HepG2 (cell line): ENCODE data around the gene TGM1. TPM values are rescaled to one million over a fixed set of nuclear protein-coding genes. Genes with fewer than 3 reads are reported as not detected.

ENCODE experiments used
- KMT2A ChIP-seq: sonication (generic); formaldehyde crosslinking; IDR thresholded peaks from 2 replicates; pipeline ENCODE4 v1.4.0; 2020; ENCODE audit warnings: missing genetic modification reagents
- NR2C2 ChIP-seq: sonication (generic); formaldehyde crosslinking; IDR thresholded peaks from 2 replicates; pipeline ENCODE4 v1.4.0; 2020; ENCODE audit warnings: missing genetic modification reagents, mild to moderate bottlenecking, moderate library complexity, borderline replicate concordance
- POLR2A ChIP-seq, 2 experiments: IDR thresholded peaks; 2 replicates each; pipeline ENCODE4 v1.6.1; 2011; ENCODE audit warnings: low read depth in 2 of 2, low read length in 2 of 2, mild to moderate bottlenecking in 1 of 2, moderate library complexity in 1 of 2; ENCODE audit not compliant: insufficient read depth in 1 of 2
- RAD51 ChIP-seq: fragments of 450-650 bp; IDR thresholded peaks from 2 replicates; pipeline ENCODE4 v1.6.1; 2016; ENCODE audit warnings: borderline replicate concordance
- SMAD3 ChIP-seq: sonication (generic); formaldehyde crosslinking; IDR thresholded peaks from 2 replicates; pipeline ENCODE4 v1.4.0; 2020; ENCODE audit warnings: missing genetic modification reagents
- SNAPC2 ChIP-seq: sonication (generic); formaldehyde crosslinking; IDR thresholded peaks from 2 replicates; pipeline ENCODE4 v1.8.1; 2022; ENCODE audit warnings: mild to moderate bottlenecking, missing genetic modification reagents
- TBL1XR1 ChIP-seq: fragments of 150-350 bp; IDR thresholded peaks from 2 replicates; pipeline ENCODE4 v1.6.1; 2014; ENCODE audit warnings: borderline replicate concordance, low read length; ENCODE audit not compliant: partially characterized antibody
- ZFP62 ChIP-seq: sonication (generic); formaldehyde crosslinking; IDR thresholded peaks from 2 replicates; pipeline ENCODE4 v1.4.0; 2020; ENCODE audit warnings: missing genetic modification reagents
- ZNF550 ChIP-seq: sonication (generic); formaldehyde crosslinking; IDR thresholded peaks from 2 replicates; pipeline ENCODE4 v1.4.0; 2020; ENCODE audit warnings: mild to moderate bottlenecking, missing genetic modification reagents, borderline replicate concordance
- ZNF563 ChIP-seq: sonication (generic); formaldehyde crosslinking; IDR thresholded peaks from 2 replicates; pipeline ENCODE4 v1.8.0; 2022; ENCODE audit warnings: mild to moderate bottlenecking, moderate library complexity, missing genetic modification reagents
- ZNF891 ChIP-seq: sonication (generic); formaldehyde crosslinking; IDR thresholded peaks from 2 replicates; pipeline ENCODE4 v1.5.0; 2020; ENCODE audit warnings: mild to moderate bottlenecking, missing genetic modification reagents
- polyA plus RNA-seq, 8 experiments: library from polyadenylated mRNA; depleted of rRNA in 3 of 8; stranded (reverse) in 7 of 8; unstranded in 1 of 8; fragments of >200 nt; fragmentation: Illumina TruSeq in 4 of 8; extraction: Trizol in 4 of 8; gene quantifications; 2 replicates each; pipeline versions ENCODE4 v1.2.1 to v1.2.3, GENCODE V29; 2011 to 2016; ENCODE audit warnings: low read depth in 4 of 8, missing spikeins in 1 of 8, mixed read lengths in 1 of 8; ENCODE audit not compliant: insufficient read depth in 1 of 8
- total RNA-seq, 5 experiments: library from RNA; depleted of rRNA; stranded (reverse); fragments of >200 nt; fragmentation: Illumina TruSeq; extraction: Trizol; gene quantifications; 2 replicates each; pipeline ENCODE4 v1.2.3, GENCODE V29; 2016; ENCODE audit warnings: low read depth in 1 of 5
- TF ChIP-seq, protein P1 (sequence below): sonication (generic); formaldehyde crosslinking; IDR thresholded peaks from 2 replicates; pipeline ENCODE4 v1.5.0; 2020; ENCODE audit warnings: mild to moderate bottlenecking, missing genetic modification reagents
- TF ChIP-seq, protein P2 (sequence below): sonication (generic); formaldehyde crosslinking; IDR thresholded peaks from 2 replicates; pipeline ENCODE4 v1.4.0; 2020; ENCODE audit warnings: missing genetic modification reagents, borderline replicate concordance
- TF ChIP-seq, protein P3 (sequence below): sonication (generic); formaldehyde crosslinking; IDR thresholded peaks from 2 replicates; pipeline ENCODE4 v1.4.0; 2020; ENCODE audit warnings: mild to moderate bottlenecking, low read depth, missing genetic modification reagents
- TF ChIP-seq, protein P4 (sequence below), 2 experiments: sonication (generic) in 1 of 2; formaldehyde crosslinking in 1 of 2; IDR thresholded peaks; 2 replicates each; pipeline versions ENCODE4 v1.4.0 to v1.6.1; 2016 to 2020; ENCODE audit warnings: borderline replicate concordance in 1 of 2, low read depth in 1 of 2, mild to moderate bottlenecking in 1 of 2, missing genetic modification reagents in 1 of 2
- TF ChIP-seq, protein P5 (sequence below): sonication (generic); formaldehyde crosslinking; IDR thresholded peaks from 2 replicates; pipeline ENCODE4 v1.5.0; 2020; ENCODE audit warnings: missing genetic modification reagents

TGM1 gene
- total and polyA plus RNA-seq, 2 of the 13 experiments (the other 11 are each of a cell fraction or from before 2014, with no cell fraction given) = 3.2 to 10.6 TPM

GRCh38 chr14:24307575-24308341 is 44.8 kb upstream of the TGM1 start, which contains the start of gene CIDEB (continued):
- peak; percentile 41 for TF ChIP-seq TBL1XR1
- TF ChIP-seq ZNF550 = peak; percentile 98
- TF ChIP-seq ZNF563 = peak; percentile 94
- TF ChIP-seq, protein P1, sequence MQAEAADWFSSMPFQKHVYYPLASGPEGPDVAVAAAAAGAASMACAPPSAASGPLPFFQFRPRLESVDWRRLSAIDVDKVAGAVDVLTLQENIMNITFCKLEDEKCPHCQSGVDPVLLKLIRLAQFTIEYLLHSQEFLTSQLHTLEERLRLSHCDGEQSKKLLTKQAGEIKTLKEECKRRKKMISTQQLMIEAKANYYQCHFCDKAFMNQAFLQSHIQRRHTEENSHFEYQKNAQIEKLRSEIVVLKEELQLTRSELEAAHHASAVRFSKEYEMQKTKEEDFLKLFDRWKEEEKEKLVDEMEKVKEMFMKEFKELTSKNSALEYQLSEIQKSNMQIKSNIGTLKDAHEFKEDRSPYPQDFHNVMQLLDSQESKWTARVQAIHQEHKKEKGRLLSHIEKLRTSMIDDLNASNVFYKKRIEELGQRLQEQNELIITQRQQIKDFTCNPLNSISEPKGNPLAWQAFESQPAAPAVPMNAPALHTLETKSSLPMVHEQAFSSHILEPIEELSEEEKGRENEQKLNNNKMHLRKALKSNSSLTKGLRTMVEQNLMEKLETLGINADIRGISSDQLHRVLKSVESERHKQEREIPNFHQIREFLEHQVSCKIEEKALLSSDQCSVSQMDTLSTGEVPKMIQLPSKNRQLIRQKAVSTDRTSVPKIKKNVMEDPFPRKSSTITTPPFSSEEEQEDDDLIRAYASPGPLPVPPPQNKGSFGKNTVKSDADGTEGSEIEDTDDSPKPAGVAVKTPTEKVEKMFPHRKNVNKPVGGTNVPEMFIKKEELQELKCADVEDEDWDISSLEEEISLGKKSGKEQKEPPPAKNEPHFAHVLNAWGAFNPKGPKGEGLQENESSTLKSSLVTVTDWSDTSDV = peak; percentile 95
- TF ChIP-seq, protein P2, sequence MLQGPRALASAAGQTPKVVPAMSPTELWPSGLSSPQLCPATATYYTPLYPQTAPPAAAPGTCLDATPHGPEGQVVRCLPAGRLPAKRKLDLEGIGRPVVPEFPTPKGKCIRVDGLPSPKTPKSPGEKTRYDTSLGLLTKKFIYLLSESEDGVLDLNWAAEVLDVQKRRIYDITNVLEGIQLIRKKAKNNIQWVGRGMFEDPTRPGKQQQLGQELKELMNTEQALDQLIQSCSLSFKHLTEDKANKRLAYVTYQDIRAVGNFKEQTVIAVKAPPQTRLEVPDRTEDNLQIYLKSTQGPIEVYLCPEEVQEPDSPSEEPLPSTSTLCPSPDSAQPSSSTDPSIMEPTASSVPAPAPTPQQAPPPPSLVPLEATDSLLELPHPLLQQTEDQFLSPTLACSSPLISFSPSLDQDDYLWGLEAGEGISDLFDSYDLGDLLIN (CRISPR knock-in tag) = no peak
- TF ChIP-seq KMT2A (CRISPR knock-in tag) = peak; percentile 87
- TF ChIP-seq RAD51 = no peak; the same call in 1 of the 2 replicates
- TF ChIP-seq SNAPC2 (CRISPR knock-in tag) = no peak; the same call in 1 of the 2 replicates
- TF ChIP-seq, protein P3, sequence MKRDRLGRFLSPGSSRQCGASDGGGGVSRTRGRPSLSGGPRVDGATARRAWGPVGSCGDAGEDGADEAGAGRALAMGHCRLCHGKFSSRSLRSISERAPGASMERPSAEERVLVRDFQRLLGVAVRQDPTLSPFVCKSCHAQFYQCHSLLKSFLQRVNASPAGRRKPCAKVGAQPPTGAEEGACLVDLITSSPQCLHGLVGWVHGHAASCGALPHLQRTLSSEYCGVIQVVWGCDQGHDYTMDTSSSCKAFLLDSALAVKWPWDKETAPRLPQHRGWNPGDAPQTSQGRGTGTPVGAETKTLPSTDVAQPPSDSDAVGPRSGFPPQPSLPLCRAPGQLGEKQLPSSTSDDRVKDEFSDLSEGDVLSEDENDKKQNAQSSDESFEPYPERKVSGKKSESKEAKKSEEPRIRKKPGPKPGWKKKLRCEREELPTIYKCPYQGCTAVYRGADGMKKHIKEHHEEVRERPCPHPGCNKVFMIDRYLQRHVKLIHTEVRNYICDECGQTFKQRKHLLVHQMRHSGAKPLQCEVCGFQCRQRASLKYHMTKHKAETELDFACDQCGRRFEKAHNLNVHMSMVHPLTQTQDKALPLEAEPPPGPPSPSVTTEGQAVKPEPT (CRISPR knock-in tag) = peak; percentile 75
- TF ChIP-seq, protein P4, sequence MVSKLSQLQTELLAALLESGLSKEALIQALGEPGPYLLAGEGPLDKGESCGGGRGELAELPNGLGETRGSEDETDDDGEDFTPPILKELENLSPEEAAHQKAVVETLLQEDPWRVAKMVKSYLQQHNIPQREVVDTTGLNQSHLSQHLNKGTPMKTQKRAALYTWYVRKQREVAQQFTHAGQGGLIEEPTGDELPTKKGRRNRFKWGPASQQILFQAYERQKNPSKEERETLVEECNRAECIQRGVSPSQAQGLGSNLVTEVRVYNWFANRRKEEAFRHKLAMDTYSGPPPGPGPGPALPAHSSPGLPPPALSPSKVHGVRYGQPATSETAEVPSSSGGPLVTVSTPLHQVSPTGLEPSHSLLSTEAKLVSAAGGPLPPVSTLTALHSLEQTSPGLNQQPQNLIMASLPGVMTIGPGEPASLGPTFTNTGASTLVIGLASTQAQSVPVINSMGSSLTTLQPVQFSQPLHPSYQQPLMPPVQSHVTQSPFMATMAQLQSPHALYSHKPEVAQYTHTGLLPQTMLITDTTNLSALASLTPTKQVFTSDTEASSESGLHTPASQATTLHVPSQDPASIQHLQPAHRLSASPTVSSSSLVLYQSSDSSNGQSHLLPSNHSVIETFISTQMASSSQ (IDR thresholded peaks at IDR 0.05; ENCODE audit: low read depth) = 0 out of 2 replicates have a peak, but pooled peaks have one; percentile 38
- TF ChIP-seq, protein P4 (CRISPR knock-in tag; IDR thresholded peaks at IDR 0.05; ENCODE audit: borderline replicate concordance) = peak; percentile 75; the same call in 1 of the 2 replicates
- peak; percentile 65; the same call in 1 of the 2 replicates for TF ChIP-seq ZNF891 (CRISPR knock-in tag)
- TF ChIP-seq POLR2A (IDR thresholded peaks at IDR 0.05; ENCODE audit: insufficient read depth in 1 of 2, low read depth in 2 of 2, low read length in 2 of 2) = peak in 1 of 2 experiments; percentile 89; a peak in 2 of 4 replicates
- TF ChIP-seq, protein P5, sequence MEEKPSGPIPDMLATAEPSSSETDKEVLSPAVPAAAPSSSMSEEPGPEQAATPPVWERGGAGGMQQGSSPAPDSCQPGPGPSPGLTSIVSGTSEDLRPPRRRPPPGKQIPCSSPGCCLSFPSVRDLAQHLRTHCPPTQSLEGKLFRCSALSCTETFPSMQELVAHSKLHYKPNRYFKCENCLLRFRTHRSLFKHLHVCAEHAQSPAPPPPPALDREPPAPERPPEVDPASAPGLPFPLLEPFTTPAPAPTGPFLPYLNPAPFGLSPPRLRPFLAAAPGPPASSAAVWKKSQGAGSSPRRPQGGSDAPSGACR (CRISPR knock-in tag) = no peak
- TF ChIP-seq ZFP62 = no peak
- TF ChIP-seq SMAD3 (CRISPR knock-in tag) = peak; percentile 98
- TF ChIP-seq NR2C2 = peak; percentile 75
